ENCODE data around the gene TRMT10B.

TRMT10B gene, protein sequence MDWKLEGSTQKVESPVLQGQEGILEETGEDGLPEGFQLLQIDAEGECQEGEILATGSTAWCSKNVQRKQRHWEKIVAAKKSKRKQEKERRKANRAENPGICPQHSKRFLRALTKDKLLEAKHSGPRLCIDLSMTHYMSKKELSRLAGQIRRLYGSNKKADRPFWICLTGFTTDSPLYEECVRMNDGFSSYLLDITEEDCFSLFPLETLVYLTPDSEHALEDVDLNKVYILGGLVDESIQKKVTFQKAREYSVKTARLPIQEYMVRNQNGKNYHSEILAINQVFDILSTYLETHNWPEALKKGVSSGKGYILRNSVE

DNA sequence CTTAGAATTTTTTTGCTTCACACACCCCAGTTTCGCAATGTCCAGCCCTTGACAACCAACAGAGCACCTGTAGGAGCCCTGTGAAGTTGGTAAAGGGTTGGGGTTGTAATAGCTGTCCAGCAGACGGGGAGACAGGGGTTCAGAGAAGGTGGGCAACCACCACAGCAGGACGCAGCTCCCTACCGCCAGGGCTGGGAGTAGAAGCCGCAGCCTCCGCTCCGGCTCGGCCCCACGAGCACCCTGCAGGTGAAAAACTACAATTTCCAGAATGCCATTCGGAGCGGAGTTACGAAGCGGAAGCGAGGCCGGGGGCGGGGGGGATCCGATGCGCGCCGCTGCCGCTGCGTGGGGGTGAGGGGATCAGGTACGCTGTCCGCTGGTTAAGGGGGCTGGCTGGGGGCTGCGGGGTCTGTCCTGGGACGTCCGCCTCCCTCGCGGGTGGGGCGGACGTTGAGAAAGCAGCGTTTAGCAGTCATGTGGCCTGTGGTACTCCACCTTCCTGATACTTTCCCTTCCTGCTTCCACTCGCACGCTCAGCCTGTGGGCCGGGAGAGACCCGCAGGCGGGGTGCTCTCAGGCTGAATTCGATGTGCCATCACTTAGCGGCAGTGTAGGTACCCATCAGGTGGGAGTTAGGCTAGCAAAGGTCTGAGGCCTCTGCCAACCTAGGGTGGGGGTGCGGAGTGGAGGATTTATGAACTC is at the start of gene TRMT10B:
Gene TRMT10B (plus strand): TSS at position 317 of the 702 bp plus-strand sequence. CDS start 8,127 bp downstream, outside the sequence.
- DNase-seq (ENCODE audit: low read depth): no peak
- H3K4me3 ChIP-seq (ENCODE audit: low read depth, low read length): peak within 1 kb of the TSS; percentile 66
- TF ChIP-seq, protein P1, sequence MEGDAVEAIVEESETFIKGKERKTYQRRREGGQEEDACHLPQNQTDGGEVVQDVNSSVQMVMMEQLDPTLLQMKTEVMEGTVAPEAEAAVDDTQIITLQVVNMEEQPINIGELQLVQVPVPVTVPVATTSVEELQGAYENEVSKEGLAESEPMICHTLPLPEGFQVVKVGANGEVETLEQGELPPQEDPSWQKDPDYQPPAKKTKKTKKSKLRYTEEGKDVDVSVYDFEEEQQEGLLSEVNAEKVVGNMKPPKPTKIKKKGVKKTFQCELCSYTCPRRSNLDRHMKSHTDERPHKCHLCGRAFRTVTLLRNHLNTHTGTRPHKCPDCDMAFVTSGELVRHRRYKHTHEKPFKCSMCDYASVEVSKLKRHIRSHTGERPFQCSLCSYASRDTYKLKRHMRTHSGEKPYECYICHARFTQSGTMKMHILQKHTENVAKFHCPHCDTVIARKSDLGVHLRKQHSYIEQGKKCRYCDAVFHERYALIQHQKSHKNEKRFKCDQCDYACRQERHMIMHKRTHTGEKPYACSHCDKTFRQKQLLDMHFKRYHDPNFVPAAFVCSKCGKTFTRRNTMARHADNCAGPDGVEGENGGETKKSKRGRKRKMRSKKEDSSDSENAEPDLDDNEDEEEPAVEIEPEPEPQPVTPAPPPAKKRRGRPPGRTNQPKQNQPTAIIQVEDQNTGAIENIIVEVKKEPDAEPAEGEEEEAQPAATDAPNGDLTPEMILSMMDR (IDR thresholded peaks at IDR 0.05; ENCODE audit: control insufficient read depth, extremely low read depth, insufficient read depth): no peak

DNA sequence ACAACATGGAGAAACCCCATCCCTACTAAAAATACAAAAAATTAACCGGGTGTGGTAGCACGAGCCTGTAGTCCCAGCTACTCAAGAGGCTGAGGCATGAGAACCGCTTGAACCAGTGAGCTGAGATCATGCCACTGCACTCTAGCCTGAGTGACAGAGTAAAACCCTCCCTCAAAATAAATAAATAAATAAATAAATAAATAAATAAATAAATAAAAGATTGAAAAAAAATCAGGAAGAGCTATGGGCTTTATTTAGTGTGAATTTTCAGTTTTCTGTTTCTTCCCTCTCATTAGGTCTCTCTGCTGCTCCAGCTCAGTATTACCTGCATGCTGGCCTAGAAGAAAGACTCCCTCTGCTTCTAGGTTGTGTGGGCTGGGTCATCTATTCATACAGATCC is 47.8 kb upstream of the TRMT10B start:
- TF ChIP-seq, protein P1 (IDR thresholded peaks at IDR 0.05; ENCODE audit: control insufficient read depth, extremely low read depth, insufficient read depth): no peak
- no peak for DNase-seq (ENCODE audit: low read depth)

DNA sequence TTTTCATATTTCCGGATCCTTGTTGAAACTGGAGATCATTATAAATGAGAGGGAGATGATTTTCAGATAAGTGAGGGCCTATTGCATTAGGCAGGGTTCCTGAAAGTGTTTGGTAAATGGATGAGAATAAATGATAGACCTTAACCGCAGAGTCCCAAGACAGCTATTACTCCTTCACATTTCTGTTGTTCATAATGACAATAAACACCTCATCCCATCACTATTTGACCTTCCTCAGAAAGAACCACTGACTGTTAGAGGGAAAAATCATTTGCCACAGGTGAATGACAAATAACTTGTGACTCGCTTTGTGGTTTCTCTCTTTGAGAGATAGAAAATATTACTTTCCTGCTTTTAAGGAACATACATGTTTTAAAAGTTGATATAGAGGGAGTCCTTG is 47.3 kb upstream of the TRMT10B start:
- TF ChIP-seq, protein P1 (IDR thresholded peaks at IDR 0.05; ENCODE audit: control insufficient read depth, extremely low read depth, insufficient read depth): no peak
- no peak overlapping the region for H3K4me3 ChIP-seq (ENCODE audit: low read depth, low read length)
- DNase-seq (ENCODE audit: low read depth): no peak

More for the DNA sequence above, 47.8 kb upstream of the TRMT10B start:
- H3K4me3 ChIP-seq (ENCODE audit: low read depth, low read length): no peak overlapping the region

DNA sequence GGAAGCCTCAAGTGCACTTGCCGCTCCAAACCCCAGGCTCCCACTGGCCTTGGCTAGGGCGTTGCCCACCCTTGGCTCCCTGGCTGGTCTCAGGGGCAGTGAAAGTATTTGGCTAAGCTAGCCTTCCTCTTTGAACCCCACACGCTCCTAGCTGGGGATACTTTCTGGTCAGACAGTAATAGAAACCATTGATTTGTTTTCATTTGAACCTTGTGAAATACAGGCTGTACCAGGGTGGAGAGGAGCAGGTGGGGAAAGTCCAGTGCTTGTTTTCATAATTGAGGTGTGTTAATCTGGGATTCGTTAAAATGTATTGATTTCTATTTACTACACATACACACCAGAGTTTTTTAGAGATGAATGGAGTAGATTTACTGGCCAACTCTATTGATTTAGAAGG is 45.9 kb upstream of the TRMT10B start:
- H3K4me3 ChIP-seq (ENCODE audit: low read depth, low read length): no peak overlapping the region
- DNase-seq (ENCODE audit: low read depth): no peak
- TF ChIP-seq, protein P1 (IDR thresholded peaks at IDR 0.05; ENCODE audit: control insufficient read depth, extremely low read depth, insufficient read depth): no peak

DNA sequence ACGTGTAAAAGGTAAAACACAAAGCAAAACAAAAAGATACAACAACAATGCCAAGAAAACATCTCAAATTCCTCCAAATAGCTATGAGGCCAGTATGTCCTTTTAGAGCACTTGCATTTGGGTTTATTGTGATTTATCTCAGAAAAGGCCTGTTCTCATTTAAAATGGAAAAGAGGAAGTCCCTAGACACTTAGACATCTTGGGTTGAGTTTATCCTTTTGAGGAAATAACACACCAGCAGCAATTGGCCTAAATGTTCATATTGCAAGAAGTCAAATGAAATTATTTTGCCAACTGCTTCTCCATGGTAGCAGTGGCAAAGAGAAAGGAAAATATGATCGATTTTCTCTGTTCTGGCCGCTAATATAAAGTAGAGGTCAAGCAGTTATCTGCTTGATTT is 43.6 kb upstream of the TRMT10B start:
- TF ChIP-seq, protein P1 (IDR thresholded peaks at IDR 0.05; ENCODE audit: control insufficient read depth, extremely low read depth, insufficient read depth): no peak
- no peak overlapping the region for H3K4me3 ChIP-seq (ENCODE audit: low read depth, low read length)
- no peak for DNase-seq (ENCODE audit: low read depth)

DNA sequence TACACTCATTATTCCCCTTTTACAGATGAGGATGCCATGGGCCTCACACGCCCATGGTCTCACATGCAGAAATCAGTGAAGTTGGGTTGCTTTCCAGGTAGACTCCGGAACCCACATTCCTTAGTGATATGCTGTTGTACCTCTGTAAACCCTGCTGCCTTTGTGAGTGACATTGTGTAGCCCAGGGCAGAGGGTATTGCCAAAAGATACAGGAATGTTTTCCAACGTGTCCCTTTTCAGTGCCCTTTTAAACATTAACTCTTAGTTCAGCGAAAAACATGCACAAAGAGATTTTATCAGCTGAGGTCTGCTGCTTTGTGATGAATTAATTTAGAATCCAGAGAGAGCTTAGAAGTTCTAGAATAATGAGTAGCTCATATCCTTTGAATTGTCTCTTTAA is 38.3 kb upstream of the TRMT10B start:
- TF ChIP-seq, protein P1 (IDR thresholded peaks at IDR 0.05; ENCODE audit: control insufficient read depth, extremely low read depth, insufficient read depth): no peak

More for the DNA sequence above, 38.3 kb upstream of the TRMT10B start:
- DNase-seq (ENCODE audit: low read depth): no peak
- no peak overlapping the region for H3K4me3 ChIP-seq (ENCODE audit: low read depth, low read length)

Data from LNCaP clone FGC (cell line).